LNCaP clone FGC (cell line): ENCODE results near the gene CDKAL1.
A peak's percentile ranks its signal among the peaks of the same experiment; 100 is the strongest.

Experiments used
- DNase-seq: peaks from one replicate; pipeline ENCODE4 v3.0.0-alpha.2; 2011; ENCODE audit warnings: low read depth
- H3K4me3 ChIP-seq: 2 replicates; pipeline ENCODE4 v1.5.1; 2011; ENCODE audit warnings: mild to moderate bottlenecking, low read depth, low read length, control low read depth
- TF ChIP-seq, protein P1 (sequence below): IDR thresholded peaks from 2 replicates; pipeline ENCODE4 v1.5.1; 2012; ENCODE audit warnings: mild to moderate bottlenecking; ENCODE audit not compliant: control insufficient read depth, insufficient read depth; ENCODE audit errors: extremely low read depth

CDKAL1 gene

DNA sequence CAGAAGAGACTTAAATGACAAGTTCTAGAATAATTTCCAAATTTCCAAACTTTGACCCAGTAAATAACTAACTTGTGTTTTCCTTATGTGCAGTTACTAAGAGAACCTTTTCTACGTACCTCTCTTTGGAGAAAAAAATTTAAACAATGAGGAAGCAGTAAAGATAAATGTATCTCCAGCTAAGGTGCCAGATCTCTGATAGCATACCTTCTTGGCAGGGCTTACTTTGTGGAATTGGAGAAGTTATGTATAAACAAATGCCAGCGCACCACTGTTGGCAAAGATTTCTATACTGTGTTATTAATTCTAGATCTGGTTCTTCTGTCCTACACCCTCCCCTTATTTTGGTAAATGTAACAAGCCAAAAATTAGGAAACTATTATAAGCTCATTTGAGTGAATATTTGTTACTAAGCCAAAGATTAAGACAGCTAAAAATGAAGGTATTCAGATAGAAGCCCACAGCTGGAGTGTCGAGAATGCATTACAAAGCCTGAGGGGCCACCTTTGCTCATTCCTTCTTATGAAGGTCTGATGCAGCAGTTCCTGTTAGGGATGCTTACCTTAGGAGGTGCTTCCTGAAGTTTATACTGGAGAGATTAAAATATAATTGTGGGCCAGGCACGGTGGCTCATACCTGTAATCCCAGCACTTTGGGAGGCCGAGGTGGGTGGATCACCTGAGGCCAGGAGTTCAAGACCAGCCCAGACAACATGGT lies 686.2 kb downstream of the CDKAL1 start:
- TF ChIP-seq, protein P1, sequence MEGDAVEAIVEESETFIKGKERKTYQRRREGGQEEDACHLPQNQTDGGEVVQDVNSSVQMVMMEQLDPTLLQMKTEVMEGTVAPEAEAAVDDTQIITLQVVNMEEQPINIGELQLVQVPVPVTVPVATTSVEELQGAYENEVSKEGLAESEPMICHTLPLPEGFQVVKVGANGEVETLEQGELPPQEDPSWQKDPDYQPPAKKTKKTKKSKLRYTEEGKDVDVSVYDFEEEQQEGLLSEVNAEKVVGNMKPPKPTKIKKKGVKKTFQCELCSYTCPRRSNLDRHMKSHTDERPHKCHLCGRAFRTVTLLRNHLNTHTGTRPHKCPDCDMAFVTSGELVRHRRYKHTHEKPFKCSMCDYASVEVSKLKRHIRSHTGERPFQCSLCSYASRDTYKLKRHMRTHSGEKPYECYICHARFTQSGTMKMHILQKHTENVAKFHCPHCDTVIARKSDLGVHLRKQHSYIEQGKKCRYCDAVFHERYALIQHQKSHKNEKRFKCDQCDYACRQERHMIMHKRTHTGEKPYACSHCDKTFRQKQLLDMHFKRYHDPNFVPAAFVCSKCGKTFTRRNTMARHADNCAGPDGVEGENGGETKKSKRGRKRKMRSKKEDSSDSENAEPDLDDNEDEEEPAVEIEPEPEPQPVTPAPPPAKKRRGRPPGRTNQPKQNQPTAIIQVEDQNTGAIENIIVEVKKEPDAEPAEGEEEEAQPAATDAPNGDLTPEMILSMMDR = no peak
- no peak overlapping the region for H3K4me3 ChIP-seq
- DNase-seq = peak; percentile 76

DNA sequence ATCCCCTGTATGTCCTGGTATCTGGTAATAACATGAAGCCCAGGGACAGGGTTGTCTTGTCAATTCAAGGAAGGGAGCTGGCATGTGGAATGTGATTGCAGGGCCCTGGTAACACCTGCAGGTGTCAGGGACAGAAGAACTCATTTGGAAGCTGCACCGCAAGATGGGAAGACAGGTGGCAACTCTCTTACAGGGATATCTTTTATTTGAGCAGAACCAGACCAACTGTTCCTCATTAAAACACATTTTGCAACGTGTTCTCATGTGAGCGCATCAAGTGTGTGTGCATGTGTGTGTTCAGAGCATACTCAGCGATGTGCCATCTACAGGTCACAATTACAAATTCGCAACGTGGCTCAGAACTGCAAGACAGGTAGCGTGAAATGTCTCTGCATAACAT lies 688.4 kb downstream of the CDKAL1 start:
- no peak overlapping the region for H3K4me3 ChIP-seq
- DNase-seq = no peak
- TF ChIP-seq, protein P1 = no peak

DNA sequence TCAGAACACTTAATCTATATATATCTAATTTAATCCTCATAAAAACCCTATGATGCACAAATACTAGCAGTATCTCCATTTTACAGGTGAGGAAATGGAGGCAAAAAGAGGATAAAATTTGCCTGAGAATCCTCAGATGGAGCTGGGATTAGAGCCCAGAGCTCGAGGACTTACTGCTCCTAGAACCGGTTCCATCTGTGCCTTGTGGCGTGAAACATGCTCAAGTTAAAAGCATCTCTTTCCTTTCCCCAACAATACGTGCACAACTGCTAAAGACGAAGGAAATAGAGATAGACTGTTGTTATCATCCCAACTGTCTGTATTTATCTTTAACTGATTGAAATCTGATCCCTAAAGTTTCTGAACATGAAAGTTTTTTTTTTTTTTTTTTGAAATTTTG lies 691.7 kb downstream of the CDKAL1 start:
- no peak overlapping the region for H3K4me3 ChIP-seq
- DNase-seq = no peak
- TF ChIP-seq, protein P1 = no peak

DNA sequence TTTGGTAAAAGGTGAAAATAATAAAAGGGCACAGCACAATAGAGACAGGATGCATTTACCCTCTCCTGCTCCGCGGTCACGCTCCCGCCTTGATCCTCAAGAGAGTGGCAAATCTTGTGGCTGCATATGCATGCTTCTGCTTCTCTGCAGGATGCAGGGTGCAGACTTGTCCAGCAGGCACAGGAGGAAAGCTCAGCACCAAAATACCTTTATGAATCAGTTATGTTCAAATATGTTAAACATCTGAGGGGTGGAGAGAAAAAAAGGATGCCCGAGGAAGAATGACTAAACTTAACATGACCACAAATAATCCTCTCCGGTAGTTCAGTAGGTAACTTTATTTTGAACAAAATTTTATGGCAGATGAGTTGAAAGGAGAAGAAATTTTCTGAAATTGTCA lies 693.2 kb downstream of the CDKAL1 start:
- no peak overlapping the region for H3K4me3 ChIP-seq
- TF ChIP-seq, protein P1 = no peak
- DNase-seq = no peak

GRCh38 chr6:21228411-21228810 lies 694.2 kb downstream of the CDKAL1 start:
- DNase-seq = no peak
- TF ChIP-seq, protein P1 = no peak
- no peak overlapping the region for H3K4me3 ChIP-seq

GRCh38 chr6:21228876-21229460 lies 694.7 kb downstream of the CDKAL1 start:
- H3K4me3 ChIP-seq = no peak overlapping the region
- TF ChIP-seq, protein P1 = no peak
- DNase-seq = no peak

DNA sequence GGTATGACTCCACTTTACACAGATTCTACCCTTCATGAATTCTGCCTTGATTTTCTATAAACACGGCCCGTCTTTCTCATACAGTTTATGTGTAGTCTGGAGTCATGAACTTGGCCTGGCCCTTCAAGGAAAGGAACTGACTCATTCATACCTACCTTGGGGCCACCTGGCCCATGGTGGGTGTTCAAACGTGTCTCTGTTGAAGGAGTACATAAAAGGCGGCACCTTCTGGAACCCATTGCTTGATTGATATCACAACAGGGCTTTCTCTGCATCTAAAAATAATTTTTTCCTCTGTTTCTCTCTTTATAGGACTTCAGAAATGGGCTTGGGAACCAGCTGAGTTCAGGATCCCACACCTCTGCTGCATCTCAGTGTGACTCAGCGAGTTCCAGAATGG lies 696.3 kb downstream of the CDKAL1 start:
- DNase-seq = no peak
- TF ChIP-seq, protein P1 = no peak
- no peak overlapping the region for H3K4me3 ChIP-seq
